SK-N-MC (cell line): ENCODE measurements around the gene TMEM52.

Experiments
- DNase-seq: peaks from one replicate; pipeline ENCODE4 v3.0.0-alpha.2; 2011; ENCODE audit warnings: low read depth, low spot score
- H3K27ac ChIP-seq: fragments of 200-600 bp; sonication (generic); 2 replicates; pipeline ENCODE4 v1.5.1; 2016; ENCODE audit warnings: mixed run types
- H3K36me3 ChIP-seq: fragments of 200-600 bp; sonication (generic); 2 replicates; pipeline ENCODE4 v1.6.1; 2017; ENCODE audit warnings: antibody characterized with exemption, low read length, mixed read lengths; ENCODE audit not compliant: insufficient read depth
- H3K4me3 ChIP-seq: fragments of 200-600 bp; sonication (generic); 2 replicates; pipeline ENCODE4 v1.5.1; 2016
- H3K9ac ChIP-seq: fragments of 200-600 bp; sonication (generic); 2 replicates; pipeline ENCODE4 v1.8.0; 2017; ENCODE audit warnings: mixed run types, mixed read lengths; ENCODE audit not compliant: insufficient read length
- H3K9me3 ChIP-seq: fragments of 200-600 bp; sonication (generic); 2 replicates; pipeline ENCODE4 v1.6.1; 2017; ENCODE audit warnings: low read depth, mild to moderate bottlenecking, antibody characterized with exemption, low read length, moderate library complexity, mixed read lengths
- EZH2 ChIP-seq: fragments of 200-600 bp; sonication (generic); IDR thresholded peaks from one replicate; pipeline ENCODE4 v1.6.1; 2017; ENCODE audit warnings: antibody characterized with exemption
- FOXP2 ChIP-seq: optimal IDR thresholded peaks from 2 replicates; pipeline ENCODE3; 2011; ENCODE audit warnings: mild to moderate bottlenecking, moderate library complexity; ENCODE audit not compliant: insufficient read depth; ENCODE audit errors: extremely low read length, control extremely low read depth
- POLR2AphosphoS5 ChIP-seq: IDR thresholded peaks from 2 replicates; pipeline ENCODE4 v1.6.1; 2012; ENCODE audit warnings: mild to moderate bottlenecking, low read depth, low read length, borderline replicate concordance

TMEM52 gene

GRCh38 chr1:1921459-1921862, 2.4 kb upstream of the TMEM52 start:
- Histone ChIP-seq H3K9me3 (no peaks in the 10 kb centered on the region), H3K4me3 (no peak overlapping the region), H3K36me3 (no peaks in the 10 kb centered on the region), H3K27ac (no peak overlapping the region), H3K9ac (no peak overlapping the region)
- TF ChIP-seq FOXP2 (no peak), POLR2AphosphoS5 (no peak), EZH2 (no peak)
- DNase-seq, result no peak

DNA sequence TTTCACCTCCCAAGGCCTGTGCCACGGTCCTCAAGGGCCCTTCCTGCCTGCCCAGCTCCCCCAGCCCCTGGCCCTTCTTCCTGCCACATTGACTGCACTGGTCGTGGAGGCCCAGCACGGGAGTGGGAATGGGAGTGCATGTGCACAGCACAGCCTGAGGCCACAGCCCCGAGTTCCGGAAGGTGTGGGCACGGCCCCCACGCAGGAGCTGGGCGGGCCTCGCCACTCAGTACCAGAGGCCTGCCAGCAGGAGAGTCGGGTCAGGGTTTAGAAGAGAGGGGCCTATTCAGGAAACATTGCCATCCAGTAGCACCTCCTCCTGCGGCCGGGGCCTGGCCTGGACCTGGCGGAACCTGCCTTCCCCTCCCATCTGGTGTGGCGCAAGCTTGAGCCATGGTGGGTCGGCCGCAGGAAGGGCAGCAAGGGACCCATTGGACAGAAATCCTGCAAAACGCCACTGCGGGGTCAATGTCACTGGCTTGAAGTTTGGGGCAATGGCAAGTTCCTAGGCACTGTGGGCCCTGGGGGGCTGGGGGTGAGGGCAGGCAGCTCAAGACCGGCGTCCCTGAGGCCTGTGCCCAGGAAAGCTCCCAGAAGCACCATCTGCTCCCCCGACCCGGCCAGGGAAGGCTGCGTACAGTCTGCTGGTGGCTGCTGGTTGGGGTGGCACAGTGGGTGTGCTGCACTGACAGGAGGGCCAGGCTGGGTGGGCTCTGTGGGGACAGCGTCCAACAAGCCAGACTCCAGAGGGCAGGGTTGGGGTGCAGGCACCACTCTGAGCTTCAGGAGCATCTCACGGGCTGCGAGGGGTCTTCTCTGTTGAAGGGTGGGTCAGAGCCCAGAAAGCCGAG, 1.8 kb upstream of the TMEM52 start:
- no peaks in the 10 kb centered on the region for H3K9me3 ChIP-seq
- TF ChIP-seq FOXP2, result no peak
- no peak for TF ChIP-seq POLR2AphosphoS5
- TF ChIP-seq EZH2, result no peak
- H3K27ac ChIP-seq, result no peak overlapping the region
- H3K36me3 ChIP-seq, result no peaks in the 10 kb centered on the region
- no peak overlapping the region for H3K9ac ChIP-seq
- DNase-seq, result no peak
- no peak overlapping the region for H3K4me3 ChIP-seq

GRCh38 chr1:1920057-1920607, 1.1 kb upstream of the TMEM52 start:
- H3K27ac ChIP-seq, result no peak overlapping the region
- TF ChIP-seq POLR2AphosphoS5 (no peak), FOXP2 (no peak), EZH2 (no peak)
- H3K9ac ChIP-seq, result no peak overlapping the region
- no peaks in the 10 kb centered on the region for H3K9me3 ChIP-seq
- H3K4me3 ChIP-seq, result peak overlapping the region; percentile 74
- no peak for DNase-seq
- H3K36me3 ChIP-seq, result no peaks in the 10 kb centered on the region

DNA sequence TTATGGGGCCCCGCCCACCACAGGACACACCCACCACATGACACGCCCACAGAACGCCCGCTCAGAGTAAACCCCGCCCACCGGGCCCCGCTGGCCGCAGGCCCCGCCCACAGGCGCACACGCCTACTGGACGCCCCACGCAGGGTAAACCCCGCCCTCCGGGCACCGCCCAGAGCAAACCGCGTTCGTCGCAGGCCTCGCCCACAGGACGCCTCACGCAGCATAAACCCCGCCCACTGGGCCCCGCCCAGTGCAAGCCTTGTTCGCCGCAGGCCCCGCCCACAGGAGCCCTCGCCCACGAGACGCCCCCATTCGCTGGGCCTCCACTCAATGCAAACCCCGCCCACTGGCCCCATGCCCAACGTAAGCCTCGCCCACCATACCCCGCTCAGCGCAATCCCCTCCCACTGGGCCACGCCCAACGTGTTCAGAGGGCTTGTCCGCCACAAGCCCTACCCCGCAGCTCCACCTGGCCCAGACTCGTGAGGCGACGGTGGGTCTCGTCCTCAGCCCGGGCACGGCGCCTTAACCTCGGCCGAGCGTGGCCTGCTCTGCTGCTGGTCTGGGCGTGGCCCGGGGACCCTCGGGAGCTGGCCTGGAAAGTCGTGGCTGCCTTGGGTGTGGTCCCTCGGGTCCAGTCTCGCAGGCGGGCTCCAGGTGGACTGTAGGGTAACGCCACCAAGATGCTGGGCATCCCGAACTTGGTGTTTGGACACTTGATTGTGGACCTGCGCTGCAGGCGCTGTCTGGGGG, 401 bp upstream of the TMEM52 start:
- H3K9ac ChIP-seq, result no peak overlapping the region
- no peaks in the 10 kb centered on the region for H3K9me3 ChIP-seq
- TF ChIP-seq POLR2AphosphoS5 (peak; percentile 63; the same call in 1 of the 2 replicates), FOXP2 (peak; percentile 98), EZH2 (no peak)
- H3K4me3 ChIP-seq, result peak overlapping the region; percentile 83
- H3K27ac ChIP-seq, result no peak overlapping the region
- no peaks in the 10 kb centered on the region for H3K36me3 ChIP-seq
- peak; percentile 93 for DNase-seq

DNA sequence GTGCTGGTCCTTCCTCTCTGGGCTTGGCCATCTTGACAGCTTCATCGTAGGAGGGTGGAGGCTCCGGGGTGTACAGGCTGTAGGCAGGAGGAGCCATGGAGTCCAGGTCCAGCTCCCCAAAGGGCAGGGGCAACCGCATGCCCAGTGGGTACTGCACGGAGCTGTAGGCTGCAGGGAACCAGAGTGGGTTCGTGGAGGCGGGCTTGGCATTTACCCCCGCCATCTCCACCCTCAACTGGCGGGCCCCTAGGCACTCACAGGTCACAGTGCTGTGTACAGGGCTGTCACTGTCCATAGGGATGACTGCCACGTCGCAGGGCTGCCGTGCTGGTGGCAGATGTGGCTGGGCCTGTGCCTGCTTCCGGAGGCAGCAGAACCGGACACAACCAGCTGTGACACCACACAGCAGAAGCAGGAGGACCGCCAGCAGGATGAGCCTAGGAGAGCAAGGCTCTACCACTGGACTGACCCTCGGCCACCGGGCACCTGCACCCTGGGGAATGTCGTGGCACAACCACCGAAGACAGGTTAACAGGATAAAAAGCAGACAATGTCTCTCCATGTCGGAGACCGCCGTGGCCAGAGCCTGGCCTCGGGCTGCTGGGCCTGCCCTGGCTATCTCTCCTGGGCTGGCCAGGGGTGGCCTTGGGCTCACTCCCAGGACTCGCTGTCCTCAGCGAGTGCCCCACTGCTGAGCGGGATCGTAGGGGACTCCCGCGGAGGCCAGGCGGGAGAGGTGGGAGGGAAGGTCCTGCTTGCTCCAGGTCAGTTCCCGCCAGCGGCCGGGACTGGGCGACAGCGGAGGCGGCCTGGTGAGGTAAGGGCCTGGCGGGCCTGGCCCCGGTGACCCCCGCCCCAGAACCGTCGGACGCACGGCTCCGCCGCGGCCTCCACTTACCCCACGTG, 831 bp downstream of the TMEM52 start:
- Histone ChIP-seq H3K36me3 (no peaks in the 10 kb centered on the region), H3K4me3 (peak overlapping the region; percentile 83), H3K9me3 (no peaks in the 10 kb centered on the region), H3K9ac (no peak overlapping the region), H3K27ac (no peak overlapping the region)
- no peak for DNase-seq
- TF ChIP-seq POLR2AphosphoS5 (no peak), FOXP2 (no peak), EZH2 (no peak)

GRCh38 chr1:1917304-1917976, 1.6 kb downstream of the TMEM52 start:
- Histone ChIP-seq H3K36me3 (no peaks in the 10 kb centered on the region), H3K9me3 (no peaks in the 10 kb centered on the region), H3K9ac (no peak overlapping the region), H3K4me3 (no peak overlapping the region), H3K27ac (no peak overlapping the region)
- no peak for DNase-seq
- no peak for TF ChIP-seq FOXP2
- no peak for TF ChIP-seq EZH2
- no peak for TF ChIP-seq POLR2AphosphoS5

GRCh38 chr1:1916851-1917251, 2.2 kb downstream of the TMEM52 start:
- no peak for TF ChIP-seq EZH2
- no peak for TF ChIP-seq POLR2AphosphoS5
- no peak for TF ChIP-seq FOXP2
- H3K36me3 ChIP-seq, result no peaks in the 10 kb centered on the region
- no peak for DNase-seq
- H3K9ac ChIP-seq, result no peak overlapping the region
- no peaks in the 10 kb centered on the region for H3K9me3 ChIP-seq
- no peak overlapping the region for H3K27ac ChIP-seq
- H3K4me3 ChIP-seq, result no peak overlapping the region
